Activated CD8-positive, alpha-beta memory T cell treated with anti-CD3 and anti-CD28 coated beads, Interleukin-2, amount 50 U/mL, for 1 hour (primary cell): ENCODE data around the gene CABLES2.
"Not testable (repeated sequence)": the region's sequence is repeated elsewhere in the genome, so short reads cannot be mapped to it uniquely, and the experiment has no call there.

Experiments used
- DNase-seq: peaks from one replicate; pipeline ENCODE4 v3.0.0-alpha.2; 2020; ENCODE audit errors: extremely low read depth

Gene CABLES2

DNA sequence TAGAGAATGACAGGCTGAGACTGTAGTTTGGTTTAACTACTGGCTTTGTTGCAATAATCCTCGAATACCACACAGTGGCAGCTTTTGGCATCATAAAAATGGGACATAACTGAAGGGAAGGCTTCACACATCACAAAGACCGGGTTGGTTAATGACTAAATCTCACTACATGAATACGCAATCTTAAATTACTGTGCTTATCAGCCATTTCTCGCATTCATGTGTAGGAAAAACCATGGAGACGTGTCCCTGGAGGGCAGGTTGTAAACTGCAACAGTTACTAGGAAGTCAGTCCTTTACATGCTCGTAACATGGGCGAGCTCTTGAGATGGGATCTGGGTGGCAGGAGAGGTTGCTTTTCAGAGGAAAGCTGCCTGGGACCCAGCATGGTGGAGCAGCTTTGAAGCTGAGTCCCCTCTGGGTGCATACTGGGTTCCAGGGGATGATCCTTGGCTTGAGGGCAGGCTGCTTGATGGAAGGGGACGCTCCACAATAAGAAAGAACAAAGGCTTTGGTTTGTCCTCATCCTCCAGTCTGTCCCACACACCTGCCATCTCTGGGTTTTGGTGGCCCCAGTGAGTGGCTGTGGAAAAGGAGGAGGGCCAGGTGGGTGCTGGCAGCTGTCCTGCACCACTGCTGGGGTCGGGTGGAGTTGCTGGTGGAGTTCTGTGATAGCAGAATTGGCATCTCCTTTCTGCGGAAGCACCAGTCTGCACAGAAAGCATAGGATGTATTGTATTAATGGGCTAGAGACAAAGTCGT lies 18.1 kb downstream of the CABLES2 start:
- DNase-seq, result no peak

DNA sequence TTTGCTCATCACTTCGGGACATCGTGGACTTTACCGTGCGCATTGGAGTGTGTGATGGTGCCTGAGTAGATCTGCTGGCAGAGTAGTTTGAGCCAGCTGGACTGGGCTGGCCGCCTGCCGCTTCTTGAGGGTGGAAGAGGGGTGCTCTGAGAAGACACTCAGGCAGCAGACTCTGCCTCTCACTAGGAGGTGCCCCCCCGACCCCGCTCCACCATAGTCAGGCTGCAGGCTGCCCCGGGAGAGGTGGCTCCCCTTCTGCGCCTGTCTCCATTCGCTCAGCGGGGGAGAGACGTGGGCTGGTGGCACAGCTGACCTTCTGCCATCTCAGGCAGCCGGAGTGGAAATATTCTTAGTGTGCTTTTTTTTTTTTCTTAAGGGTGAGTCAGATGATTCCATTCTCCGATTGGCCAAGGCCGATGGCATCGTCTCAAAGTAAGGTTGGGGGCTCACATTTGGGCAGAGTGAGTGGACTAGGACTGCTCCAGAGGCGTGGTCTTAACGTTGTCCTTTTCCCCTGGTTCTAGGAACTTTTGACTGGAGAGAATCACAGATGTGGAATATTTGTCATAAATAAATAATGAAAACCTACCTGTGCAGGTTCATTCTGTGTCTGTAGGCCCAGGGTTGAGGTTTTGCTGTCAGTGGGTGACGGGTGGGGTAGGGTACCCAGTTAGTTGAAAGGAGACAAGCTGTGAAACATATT lies 19.0 kb downstream of the CABLES2 start:
- DNase-seq, result no peak

DNA sequence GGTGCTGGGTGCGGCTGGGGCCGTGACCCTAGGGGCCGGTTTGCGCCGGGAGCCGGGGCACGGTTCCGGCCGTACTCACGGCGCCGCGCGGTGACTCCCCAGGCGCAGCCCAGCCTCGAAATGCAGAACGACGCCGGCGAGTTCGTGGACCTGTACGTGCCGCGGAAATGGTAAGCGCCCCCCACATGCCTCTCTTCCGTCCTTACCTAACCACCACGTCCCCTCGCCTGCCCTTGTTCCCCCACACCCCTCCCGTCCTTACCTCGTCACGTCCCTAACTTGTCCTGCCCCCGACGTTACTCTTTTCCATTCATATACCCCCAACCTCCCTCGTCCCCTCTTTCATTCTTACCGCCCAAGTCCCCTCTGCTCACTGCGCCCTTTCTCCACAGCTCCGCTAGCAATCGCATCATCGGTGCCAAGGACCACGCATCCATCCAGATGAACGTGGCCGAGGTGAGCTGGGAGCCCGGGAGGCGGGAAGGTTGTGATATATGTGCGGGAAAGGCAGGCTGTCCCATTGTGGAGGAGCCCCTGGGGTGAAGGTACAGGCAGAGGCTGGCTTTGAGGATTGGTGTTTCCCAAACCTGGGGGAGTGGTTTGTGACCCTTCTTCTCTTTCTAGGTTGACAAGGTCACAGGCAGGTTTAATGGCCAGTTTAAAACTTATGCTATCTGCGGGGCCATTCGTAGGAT lies 19.7 kb downstream of the CABLES2 start:
- DNase-seq, result no peak

DNA sequence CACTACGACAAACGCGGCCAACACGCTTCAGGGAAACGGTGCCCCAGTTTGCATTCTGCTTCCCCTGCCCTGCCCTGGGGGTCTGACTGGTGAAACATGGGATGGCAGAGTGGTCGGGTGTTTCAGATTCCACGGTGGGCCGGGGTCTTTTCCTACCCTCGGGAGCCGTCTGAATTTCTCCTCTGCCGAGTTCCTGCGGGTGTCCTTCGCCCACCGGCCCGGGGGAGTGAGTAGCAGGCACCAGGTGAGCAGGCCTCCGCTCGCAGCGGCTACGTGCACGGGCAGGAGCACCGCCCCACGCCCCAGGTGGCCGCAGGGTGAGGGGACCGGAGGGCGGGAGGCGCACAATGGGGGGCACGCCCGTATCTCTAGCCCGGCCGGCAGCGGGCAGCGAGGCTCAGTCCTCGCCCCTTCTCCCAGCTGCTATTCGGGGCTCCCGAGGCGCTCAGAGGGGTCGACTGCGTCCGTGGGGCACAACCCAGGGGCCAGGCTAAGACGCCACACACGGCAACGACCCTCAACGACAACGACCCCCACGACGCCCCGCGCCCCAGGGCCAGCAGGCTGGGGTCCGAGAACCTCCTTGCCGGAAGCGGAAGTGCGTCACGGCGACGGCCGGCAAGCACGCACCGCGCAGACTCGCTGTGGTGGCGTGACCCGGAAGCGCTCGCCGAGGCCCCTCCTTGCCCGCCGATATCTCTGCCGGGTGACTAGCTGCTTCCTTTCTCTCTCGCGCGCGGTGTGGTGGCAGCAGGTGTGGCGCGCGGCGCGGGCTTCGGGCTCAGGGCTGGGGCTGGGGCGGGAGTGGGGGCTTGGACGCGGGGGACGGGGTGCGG lies 20.5 kb downstream of the CABLES2 start, which contains the start of gene RPS21:
Gene RPS21 (plus strand): TSS at position 721 of the 836 bp plus-strand sequence. CDS start 236 bp downstream, outside the sequence.
- DNase-seq, result peak; percentile 82

DNA sequence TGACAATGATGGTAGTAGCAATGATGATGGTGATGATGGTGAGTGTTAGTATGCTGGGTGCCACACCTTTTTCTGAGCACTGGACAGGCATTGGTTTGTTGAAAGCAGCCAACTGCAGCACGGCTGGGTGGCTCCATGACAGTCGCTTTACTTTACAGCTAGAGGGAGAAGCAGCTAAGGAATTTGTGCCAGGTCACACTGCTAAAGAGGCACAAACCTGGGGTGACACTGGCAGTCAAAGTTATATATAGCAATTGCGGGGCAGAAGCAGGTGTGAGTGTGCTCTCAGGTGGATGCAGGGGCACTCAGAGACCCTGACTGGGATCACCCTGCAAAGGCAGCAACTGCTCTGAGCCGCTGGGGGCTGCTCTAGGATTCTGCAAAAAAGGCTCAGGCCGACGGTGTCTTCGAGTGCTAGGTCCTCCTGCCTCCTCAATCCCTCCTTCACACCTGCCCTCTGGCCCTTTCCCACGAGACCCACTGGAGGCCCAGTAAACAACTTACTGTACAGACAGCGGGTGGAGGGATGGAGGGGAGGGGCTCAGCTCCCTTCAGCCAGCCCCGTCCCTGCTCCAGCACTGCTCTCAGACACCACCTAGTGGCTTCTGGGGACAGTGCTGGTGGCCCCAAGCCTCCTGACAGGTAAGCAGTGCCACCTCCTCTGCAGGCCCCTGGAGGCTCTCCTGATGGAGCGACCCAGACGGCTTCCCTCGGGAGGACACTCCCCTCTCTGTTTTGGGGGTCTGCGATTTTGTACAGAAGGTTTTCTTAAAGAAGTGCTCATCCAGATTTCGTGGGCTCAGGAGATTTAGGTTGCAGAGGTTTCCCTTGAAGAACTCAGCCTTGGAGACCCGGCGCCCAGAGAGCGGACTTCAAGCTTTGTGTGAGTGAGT lies 24.5 kb downstream of the CABLES2 start:
- peak; percentile 25 for DNase-seq

DNA sequence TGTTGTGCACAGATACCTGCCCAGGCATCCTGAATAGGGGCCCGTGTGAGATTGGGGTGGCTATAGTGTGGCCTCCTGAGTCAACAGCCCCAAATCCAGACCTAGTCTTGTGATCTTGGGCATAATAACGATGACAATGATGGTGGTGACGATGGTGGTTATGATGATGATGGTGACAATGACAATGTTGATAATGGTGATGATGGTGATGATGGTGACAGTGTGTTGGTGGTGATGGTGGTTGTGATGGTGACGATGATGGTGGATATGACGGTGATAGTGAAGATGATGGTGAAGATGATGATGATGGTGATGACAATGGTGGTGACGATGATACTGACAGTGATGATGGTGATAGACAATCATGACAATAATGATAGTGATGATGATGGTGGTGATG lies 25.2 kb downstream of the CABLES2 start:
- no peak for DNase-seq

DNA sequence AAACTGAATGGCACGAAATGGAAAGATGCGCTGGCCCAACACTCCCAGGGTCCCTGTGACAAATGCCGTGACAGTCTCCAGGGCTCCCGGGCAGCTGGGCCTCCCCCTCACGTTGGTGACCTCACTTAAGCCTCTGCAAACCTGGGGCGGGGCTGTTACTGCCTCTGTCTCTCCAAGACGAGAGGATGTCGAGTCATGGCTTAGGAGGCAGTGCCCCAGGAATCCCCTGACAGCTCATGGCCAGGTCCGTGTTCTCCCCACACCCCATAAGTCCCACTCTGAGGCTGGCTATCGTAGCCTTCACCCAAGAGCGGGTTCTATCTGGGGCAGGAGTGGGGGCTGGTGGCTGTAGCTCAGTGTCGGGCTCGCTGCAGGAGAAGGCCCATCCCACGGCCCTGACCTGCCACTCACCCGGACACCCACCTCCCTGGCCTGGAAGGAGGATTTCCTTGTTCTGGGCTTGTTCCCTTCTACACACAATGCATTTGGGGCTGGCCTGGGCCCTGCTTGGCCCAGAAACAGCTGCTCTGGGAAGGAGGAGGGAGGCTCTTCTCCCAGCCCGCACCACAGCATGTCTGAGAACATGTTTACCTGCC lies 25.8 kb downstream of the CABLES2 start:
- no peak for DNase-seq

DNA sequence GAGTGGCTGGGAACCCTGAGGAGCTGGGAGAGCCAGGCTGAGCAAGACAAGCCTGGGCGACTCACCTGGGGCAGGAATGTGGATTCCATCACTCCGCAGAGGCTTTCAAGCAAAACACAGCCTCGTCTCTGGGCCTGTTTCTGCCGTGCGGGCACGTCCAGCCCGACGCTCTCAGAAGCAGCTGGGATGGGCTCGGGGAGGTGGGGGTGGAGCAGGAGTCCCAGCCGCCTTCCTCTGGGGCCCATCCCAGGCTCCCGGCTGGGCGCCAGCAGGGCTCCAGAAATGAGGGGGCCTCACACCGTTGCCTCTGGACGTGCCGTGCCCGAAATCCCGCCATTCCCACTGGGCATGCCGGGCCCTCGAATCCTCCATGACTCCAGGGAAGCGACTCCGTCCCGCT lies 28.9 kb downstream of the CABLES2 start:
- DNase-seq, result no peak

DNA sequence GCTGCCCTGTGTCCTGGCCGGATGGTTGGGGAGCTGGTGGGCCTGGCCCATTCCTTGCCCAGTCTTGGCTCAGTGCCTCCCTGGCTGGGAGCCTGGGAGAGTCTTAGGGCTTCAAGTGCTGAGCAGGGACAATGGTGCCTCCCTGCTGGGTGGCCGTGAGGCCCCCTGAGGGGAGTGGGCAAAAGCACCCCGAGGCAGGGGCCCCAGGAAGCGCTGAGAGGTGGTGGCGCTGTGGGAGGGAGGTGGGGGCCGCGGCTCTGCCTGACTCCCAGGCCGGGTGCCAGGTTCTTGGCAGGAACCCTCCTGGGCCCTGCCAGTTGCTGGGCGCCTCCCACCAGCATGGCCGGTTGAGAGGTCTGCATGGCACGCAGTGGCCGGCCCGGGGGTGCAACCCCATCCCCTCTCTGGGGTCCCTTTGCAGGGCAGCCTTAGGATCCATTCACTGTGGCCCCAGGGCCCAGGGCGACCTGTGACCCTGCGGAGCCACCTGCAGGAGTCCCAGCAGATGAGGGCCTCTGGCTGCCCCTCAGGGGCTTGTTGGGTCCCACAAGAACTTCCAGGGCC lies 29.4 kb downstream of the CABLES2 start:
- DNase-seq, result no peak

DNA sequence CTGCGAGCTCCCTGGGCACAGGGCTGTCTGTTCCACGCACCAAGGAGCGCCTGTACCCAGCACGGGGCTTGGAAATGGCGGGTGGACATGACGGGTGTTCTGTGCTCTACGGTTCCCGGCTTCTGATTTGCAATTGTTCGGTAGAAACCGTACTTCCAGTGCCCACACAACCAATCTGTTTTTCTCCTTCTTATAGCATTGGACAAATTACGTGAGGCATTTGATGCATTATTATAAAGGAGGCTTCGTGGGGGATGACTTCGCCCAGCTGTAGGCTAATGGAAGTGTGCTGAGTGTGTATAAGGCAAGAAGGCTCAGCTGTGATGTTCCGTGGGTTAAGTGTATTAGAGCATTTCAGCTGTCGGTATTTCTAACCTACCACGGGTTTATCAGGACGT lies 30.0 kb downstream of the CABLES2 start:
- no peak for DNase-seq

DNA sequence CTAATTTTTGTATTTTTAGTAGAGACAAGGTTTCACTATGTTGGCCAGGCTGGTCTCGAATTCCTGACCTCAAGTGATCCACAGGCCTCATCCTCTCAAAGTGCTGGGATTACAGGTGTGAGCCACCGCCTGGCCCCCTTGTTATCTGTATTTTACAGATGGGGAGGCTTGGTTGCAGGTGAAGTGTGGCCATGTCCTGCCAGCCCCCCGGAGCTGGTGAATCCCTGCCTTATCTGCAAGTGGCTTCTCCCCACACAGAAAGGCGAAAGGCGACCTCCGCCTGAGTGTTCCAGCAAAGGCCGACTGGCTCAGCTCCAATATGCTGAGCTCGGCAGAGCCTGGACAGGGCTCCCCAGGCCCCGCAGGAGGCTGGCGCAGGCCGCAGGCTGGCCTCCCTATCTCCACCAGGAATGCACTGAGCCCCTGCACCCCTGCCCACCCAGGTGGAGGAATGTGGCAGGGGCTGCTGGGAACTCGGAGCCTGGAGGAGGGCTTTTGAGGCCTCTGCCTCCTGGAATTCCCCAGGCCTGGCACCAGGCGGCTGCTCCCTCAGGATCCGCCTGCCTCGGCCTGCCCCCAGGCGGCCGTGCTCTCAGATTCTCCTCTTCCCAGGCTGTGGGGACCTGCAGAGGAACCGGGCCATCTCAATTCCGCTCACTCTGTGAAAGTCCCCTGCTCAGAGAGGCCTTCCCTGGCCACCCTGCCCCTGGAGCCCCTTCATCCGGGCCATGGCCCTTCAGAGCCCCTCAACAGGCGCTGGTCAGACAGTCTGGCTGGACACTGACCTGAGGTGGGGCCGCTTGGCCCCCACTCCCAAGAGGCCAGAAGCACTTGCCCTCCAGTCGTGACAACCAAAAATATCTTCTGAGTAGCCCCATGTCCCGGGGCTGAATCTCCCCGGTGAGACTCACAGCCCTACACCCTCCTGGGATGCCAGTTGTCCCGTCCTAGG lies 30.7 kb downstream of the CABLES2 start:
- DNase-seq, result no peak

DNA sequence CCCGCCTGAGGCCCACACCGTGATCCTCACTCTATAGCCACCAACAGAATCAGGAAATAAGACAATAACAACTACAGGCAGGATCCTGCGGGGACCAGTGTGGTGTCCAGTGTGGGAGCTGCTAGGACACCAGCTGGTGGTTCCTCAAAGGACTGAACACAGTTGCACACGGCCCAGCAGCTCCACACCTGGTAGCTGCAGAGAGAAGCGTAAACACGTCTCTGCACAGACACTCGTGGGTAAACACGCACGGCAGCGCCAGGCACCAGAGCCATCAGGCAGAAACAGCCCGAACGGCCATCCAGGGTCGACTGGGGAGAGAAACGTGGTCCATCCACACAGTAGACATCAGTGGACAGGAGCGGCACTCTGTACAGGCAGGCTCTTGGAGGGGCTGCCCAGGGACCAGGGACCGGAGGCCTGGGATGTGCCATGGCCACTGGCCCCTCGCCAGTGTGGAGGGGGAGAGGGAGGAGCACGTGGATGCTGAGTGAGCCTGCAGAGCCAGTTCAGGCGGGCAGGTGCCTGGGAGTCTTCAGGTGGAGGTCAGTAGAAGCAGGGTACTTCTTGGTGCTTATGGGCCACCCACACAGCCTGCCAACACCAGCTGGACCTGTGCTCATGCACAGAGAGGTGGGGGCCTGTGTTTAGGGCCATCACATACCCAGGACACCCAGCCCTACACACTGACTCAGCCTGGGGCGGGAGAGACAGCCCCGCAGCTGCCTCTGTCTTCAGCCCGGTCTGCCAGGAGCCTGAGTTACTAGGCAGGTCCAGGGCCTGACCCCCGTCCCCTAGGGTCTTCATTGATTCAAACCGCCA lies 32.5 kb downstream of the CABLES2 start:
- DNase-seq, result no peak

DNA sequence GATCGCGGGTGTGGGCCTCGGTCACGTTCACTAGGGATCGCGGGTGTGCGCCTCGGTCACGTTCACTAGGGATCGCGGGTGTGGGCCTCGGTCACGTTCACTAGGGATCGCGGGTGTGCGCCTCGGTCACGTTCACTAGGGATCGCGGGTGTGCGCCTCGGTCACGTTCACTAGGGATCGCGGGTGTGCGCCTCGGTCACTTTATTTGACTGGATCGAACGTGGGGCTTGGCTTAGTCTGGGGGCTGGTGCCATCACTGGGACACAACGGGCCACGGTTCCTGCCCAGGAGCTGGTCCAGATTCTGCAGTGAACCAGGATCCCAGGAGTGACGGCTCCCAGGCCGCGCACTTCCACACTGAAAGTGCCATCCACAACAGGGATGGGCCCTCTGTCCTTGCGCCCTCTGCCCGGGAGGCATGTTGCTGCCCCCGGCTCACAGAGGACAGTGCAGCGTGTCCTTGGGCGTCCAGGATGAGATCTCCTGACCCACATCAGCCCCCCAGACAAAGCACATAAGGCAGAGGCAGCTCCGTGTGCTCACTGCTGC lies 33.4 kb downstream of the CABLES2 start:
- DNase-seq, result not testable (repeated sequence)

DNA sequence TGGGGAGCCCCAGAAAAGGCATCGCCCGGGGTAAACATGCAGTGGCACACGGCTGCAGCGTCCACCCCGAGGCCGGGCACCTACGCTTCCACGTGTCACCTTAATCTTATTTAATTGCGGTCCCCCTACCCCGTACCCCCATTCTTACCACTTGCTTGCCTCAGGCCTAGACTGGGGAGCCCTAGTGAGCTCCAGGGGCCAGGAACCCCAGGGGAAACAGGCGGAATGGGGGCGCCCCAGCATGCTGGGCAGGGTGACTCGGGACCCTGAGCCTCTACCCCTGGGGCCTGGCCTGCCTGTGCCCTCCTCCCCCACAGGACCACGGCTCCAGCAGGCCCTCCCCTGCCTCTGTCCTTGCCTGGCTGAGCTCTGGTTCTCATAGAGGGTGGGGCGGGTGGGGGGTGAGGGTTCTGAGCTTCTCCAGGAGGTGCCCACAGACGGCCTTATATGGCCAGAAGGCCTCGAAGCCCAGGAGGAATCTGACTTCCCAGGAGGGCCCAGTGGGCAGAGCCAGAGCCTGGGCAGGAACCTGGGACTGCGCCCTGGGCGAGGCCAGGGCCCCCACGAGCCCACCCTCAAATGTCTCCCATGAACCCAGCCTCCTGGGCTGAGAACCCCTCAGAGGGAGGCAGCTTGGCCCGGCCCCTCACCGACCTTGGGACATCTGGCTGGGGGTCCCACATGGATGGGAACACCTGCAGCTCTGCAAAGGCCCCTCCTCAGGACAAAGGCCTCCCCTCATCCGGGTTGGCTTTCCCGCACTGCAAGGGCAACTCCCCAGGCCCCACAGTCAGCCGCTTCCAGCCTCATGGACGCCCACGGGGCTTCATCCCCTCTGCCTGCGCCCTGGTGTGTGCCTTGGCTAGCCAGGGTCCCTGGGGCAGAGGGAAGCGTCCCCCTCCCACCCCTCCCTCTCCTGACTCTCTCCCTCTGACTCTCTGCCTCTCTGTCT lies 34.8 kb downstream of the CABLES2 start:
- no peak for DNase-seq

DNA sequence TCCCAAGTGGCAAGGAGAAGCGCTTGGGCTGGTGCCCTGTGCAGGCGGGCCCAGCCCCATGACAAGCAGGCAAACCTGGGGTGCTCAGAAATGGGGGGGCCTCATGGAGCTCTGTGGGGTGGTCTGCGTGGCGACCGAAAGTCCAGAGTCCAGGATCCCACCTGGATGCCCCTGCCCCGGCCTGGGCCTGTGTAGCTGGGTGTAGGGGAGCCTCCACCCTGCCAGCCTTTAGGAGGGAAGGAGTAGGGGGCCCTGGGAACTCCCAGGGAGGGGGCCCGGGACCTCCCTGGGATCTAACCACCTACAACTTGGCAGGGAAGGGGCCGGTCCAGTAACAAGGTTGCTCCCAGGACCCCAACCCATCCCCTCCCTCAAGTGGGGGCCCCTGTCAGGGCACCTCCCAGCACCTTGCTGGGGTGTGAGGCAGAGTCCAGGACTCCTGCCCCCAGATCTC lies 35.5 kb downstream of the CABLES2 start:
- DNase-seq, result no peak

DNA sequence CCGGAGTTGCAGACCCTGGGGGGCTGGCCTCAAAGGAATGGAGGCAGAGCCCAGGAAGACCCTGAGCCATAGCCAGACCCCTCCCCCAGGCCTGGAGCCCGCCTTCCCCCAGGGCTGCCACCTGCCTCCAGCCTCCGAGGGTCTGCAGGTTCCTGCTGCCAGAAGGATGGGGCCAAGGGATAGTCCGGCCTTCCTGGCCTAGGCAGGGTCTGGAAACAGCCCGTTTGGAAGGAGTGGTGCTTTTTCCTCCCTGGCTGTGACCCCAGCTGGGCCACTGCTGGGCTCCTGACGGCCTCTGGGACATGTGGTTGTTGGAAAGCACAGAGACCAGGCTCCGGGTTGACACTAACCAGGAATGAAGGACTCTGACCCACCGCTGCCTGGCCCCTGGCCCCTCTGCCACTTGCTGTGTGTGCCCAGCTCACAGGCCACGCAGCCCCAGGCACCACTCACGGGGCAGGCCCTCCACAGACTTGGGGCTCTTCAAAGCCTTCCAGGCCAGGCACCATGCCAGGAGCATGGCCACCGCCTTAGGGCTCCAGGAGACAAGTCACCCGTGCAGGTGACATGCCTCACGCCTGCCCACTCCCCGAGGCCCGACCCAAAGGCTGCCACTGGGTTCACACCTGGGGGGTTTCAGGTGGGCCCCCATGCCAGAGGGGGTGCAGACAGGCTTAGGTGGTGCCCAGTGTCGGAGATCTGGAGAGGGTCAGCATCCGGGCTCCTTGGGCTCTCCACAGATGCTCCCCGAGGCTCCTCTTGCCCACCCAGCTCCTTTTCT lies 36.1 kb downstream of the CABLES2 start:
- DNase-seq, result no peak
